HCT116 (cell line): Measurements from ENCODE around the gene MLX. TPM values are rescaled to one million over a fixed set of nuclear protein-coding genes. Genes with fewer than 3 reads are reported as not detected.

Source experiments
- ATAC-seq: fragments of 200-7000 bp; cut with Tn5 transposase; 2 replicates; pipeline ENCODE4 v1.9.1; 2020; ENCODE audit warnings: mild to moderate bottlenecking, moderate library complexity
- BruUV-seq: library from RNA; stranded (reverse); fragments of 400-500 nt; replicated peaks from 2 replicates; lab custom pipeline; 2021; lab: Mats Ljungman, UMichigan
- CTCF ChIA-PET: fragments of 300-600 bp; sonication (Branson Sonifier 250); formaldehyde crosslinking; loops from one replicate; lab custom pipeline; 2021; ENCODE audit warnings: antibody characterized with exemption; lab: Charles Lee
- POLR2A ChIA-PET: fragments of 300-600, 350-600 bp; sonication (Branson Sonifier 250); formaldehyde crosslinking; loops from one replicate; lab custom pipeline; 2021; ENCODE audit warnings: antibody characterized with exemption; lab: Charles Lee
- RAD21 ChIA-PET, 2 experiments: fragments of 300-600 bp; sonication (Branson Sonifier 250); formaldehyde crosslinking; loops; one replicate each; lab custom pipeline; 2023; ENCODE audit warnings: low total read pairs in 2 of 2; ENCODE audit not compliant: uncharacterized antibody in 2 of 2, unreplicated experiment in 2 of 2, low non-redundant PET in 1 of 2; lab: Charles Lee
- DNase-seq: peaks from one replicate; pipeline ENCODE4 v3.0.0-alpha.2; 2010; ENCODE audit warnings: low read depth, low spot score
- H2AFZ ChIP-seq: fragments of 200-600 bp; shearing (Covaris generic), sonication (generic); 2 replicates; pipeline ENCODE4 v1.6.1; 2017; ENCODE audit warnings: low read depth, mixed run types, mixed read lengths, antibody characterized with exemption, low read length; ENCODE audit not compliant: poor library complexity, severe bottlenecking
- H3K27ac ChIP-seq: 2 replicates; pipeline ENCODE4 v1.5.1; 2012; ENCODE audit warnings: low read depth, low read length
- H3K27me3 ChIP-seq: fragments of 200-600 bp; sonication (generic); 2 replicates; pipeline ENCODE4 v1.6.1; 2016; ENCODE audit warnings: mixed run types, low read length, mixed read lengths; ENCODE audit not compliant: insufficient read depth
- H3K36me3 ChIP-seq, 2 experiments: fragments of 200-500 bp in 1 of 2; fragments of 200-600 bp in 1 of 2; sonication (Bioruptor generic) in 1 of 2; sonication (generic) in 1 of 2; 2 replicates each; pipeline versions ENCODE4 v1.5.1 to v1.6.1; 2014 to 2016; ENCODE audit warnings: low read length in 2 of 2, inconsistent platforms in 1 of 2, mixed read lengths in 1 of 2, mixed run types in 1 of 2; ENCODE audit not compliant: insufficient read depth in 2 of 2, control insufficient read depth in 1 of 2
- H3K4me1 ChIP-seq, 2 experiments: fragments of 200-600 bp in 1 of 2; sonication (generic) in 1 of 2; 2 replicates each; pipeline versions ENCODE4 v1.5.1 to v1.6.1; 2012 to 2017; ENCODE audit warnings: low read length in 2 of 2, inconsistent platforms in 1 of 2, mild to moderate bottlenecking in 1 of 2, mixed read lengths in 1 of 2, mixed run types in 1 of 2, moderate library complexity in 1 of 2; ENCODE audit not compliant: insufficient read depth in 2 of 2, control insufficient read depth in 1 of 2
- H3K4me2 ChIP-seq: fragments of 200-600 bp; sonication (generic); 2 replicates; pipeline ENCODE4 v1.6.1; 2017; ENCODE audit warnings: mixed run types, low read length, mixed read lengths
- H3K4me3 ChIP-seq, 2 experiments: fragments of 200-600 bp in 1 of 2; sonication (generic) in 1 of 2; replicated peaks in 1 of 2; 2 replicates each; pipeline ENCODE4 v1.5.1; 2011 to 2016; ENCODE audit warnings: low read length in 2 of 2, control low read depth in 1 of 2, low read depth in 1 of 2, mild to moderate bottlenecking in 1 of 2, mixed read lengths in 1 of 2, mixed run types in 1 of 2
- H3K79me2 ChIP-seq: fragments of 200-600 bp; sonication (generic); 2 replicates; pipeline ENCODE4 v1.6.1; 2017; ENCODE audit warnings: mild to moderate bottlenecking, mixed run types, low read length, moderate library complexity, mixed read lengths; ENCODE audit not compliant: insufficient read depth
- H3K9ac ChIP-seq: fragments of 200-600 bp; sonication (generic); 2 replicates; pipeline ENCODE4 v1.6.1; 2016; ENCODE audit warnings: low read length, mixed read lengths
- H3K9me2 ChIP-seq: fragments of 200-600 bp; sonication (generic), shearing (Covaris generic); 2 replicates; pipeline ENCODE4 v1.6.1; 2017; ENCODE audit warnings: mixed run types, mild to moderate bottlenecking, moderate library complexity; ENCODE audit not compliant: insufficient read depth
- H3K9me3 ChIP-seq, 2 experiments: fragments of 200-500 bp in 1 of 2; fragments of 200-600 bp in 1 of 2; sonication (Bioruptor generic) in 1 of 2; sonication (generic) in 1 of 2; 2 replicates each; pipeline ENCODE4 v1.6.1; 2014 to 2017; ENCODE audit warnings: low read length in 2 of 2, mixed read lengths in 2 of 2, inconsistent platforms in 1 of 2, low read depth in 1 of 2, mild to moderate bottlenecking in 1 of 2, mixed run types in 1 of 2, moderate library complexity in 1 of 2; ENCODE audit not compliant: control insufficient read depth in 1 of 2, insufficient read depth in 1 of 2
- H4K20me1 ChIP-seq: fragments of 200-600 bp; sonication (generic), shearing (Covaris generic); 2 replicates; pipeline ENCODE4 v1.6.1; 2017; ENCODE audit warnings: mixed run types, mild to moderate bottlenecking, moderate library complexity; ENCODE audit not compliant: insufficient read depth
- ATF3 ChIP-seq: IDR thresholded peaks from 2 replicates; pipeline ENCODE4 v1.6.1; 2012
- CBX3 ChIP-seq: IDR thresholded peaks from 2 replicates; pipeline ENCODE4 v1.6.1; 2012; ENCODE audit warnings: low read depth
- CEBPB ChIP-seq: IDR thresholded peaks from 2 replicates; pipeline ENCODE4 v1.6.1; 2012; ENCODE audit warnings: low read depth
- CTCF ChIP-seq, 3 experiments: fragments of 200-600 bp in 1 of 3; sonication (generic) in 1 of 3; IDR thresholded peaks in 2 of 3; conservative IDR thresholded peaks in 1 of 3; 2 replicates each; pipeline ENCODE4 v1.5.1; 2012 to 2017; ENCODE audit warnings: low read depth in 2 of 3, low read length in 2 of 3, antibody characterized with exemption in 1 of 3, borderline replicate concordance in 1 of 3, control low read depth in 1 of 3, mild to moderate bottlenecking in 1 of 3, mixed read lengths in 1 of 3, mixed run types in 1 of 3, moderate library complexity in 1 of 3; ENCODE audit not compliant: insufficient read depth in 1 of 3
- EGR1 ChIP-seq: IDR thresholded peaks from 2 replicates; pipeline ENCODE4 v1.6.1; 2012; ENCODE audit warnings: low read depth
- ELF1 ChIP-seq: IDR thresholded peaks from 2 replicates; pipeline ENCODE4 v1.6.1; 2012; ENCODE audit warnings: low read depth, borderline replicate concordance
- EZH2 ChIP-seq: fragments of 200-600 bp; sonication (generic); IDR thresholded peaks from 2 replicates; pipeline ENCODE4 v1.6.1; 2017; ENCODE audit warnings: antibody characterized with exemption, mixed run types
- EZH2phosphoT487 ChIP-seq: fragments of 200-600 bp; IDR thresholded peaks from 2 replicates; pipeline ENCODE4 v1.6.1; 2018; ENCODE audit warnings: antibody characterized with exemption, borderline replicate concordance
- FOSL1 ChIP-seq: IDR thresholded peaks from 2 replicates; pipeline ENCODE4 v1.6.1; 2012; ENCODE audit warnings: low read depth
- JUND ChIP-seq: IDR thresholded peaks from 2 replicates; pipeline ENCODE4 v1.6.1; 2012
- MAX ChIP-seq: IDR thresholded peaks from 2 replicates; pipeline ENCODE4 v1.6.1; 2012
- POLR2A ChIP-seq: IDR thresholded peaks from 2 replicates; pipeline ENCODE4 v1.7.0; 2011; ENCODE audit warnings: borderline replicate concordance; ENCODE audit not compliant: insufficient read depth, insufficient read length; ENCODE audit errors: extremely low read depth
- POLR2AphosphoS5 ChIP-seq: IDR thresholded peaks from 2 replicates; pipeline ENCODE4 v1.6.1; 2011; ENCODE audit warnings: mild to moderate bottlenecking, low read depth, low read length, moderate library complexity
- RAD21 ChIP-seq: IDR thresholded peaks from 2 replicates; pipeline ENCODE4 v1.6.1; 2012; ENCODE audit warnings: low read depth, mild to moderate bottlenecking
- SIN3A ChIP-seq: IDR thresholded peaks from 2 replicates; pipeline ENCODE4 v1.6.1; 2012; ENCODE audit warnings: low read depth
- SRF ChIP-seq: IDR thresholded peaks from 2 replicates; pipeline ENCODE4 v1.6.1; 2012; ENCODE audit warnings: low read depth
- TCF7L2 ChIP-seq: IDR thresholded peaks from 2 replicates; pipeline ENCODE4 v1.7.0; 2011; ENCODE audit warnings: borderline replicate concordance, inconsistent platforms; ENCODE audit not compliant: insufficient read depth, insufficient read length; ENCODE audit errors: extremely low read depth
- YY1 ChIP-seq: IDR thresholded peaks from 2 replicates; pipeline ENCODE4 v1.6.1; 2011; ENCODE audit warnings: low read length, low read depth, moderate library complexity, mild to moderate bottlenecking; ENCODE audit not compliant: insufficient replicate concordance; ENCODE audit errors: extremely low read depth
- ZBTB33 ChIP-seq: IDR thresholded peaks from 2 replicates; pipeline ENCODE4 v1.6.1; 2011; ENCODE audit warnings: mild to moderate bottlenecking, low read length, moderate library complexity; ENCODE audit not compliant: insufficient replicate concordance; ENCODE audit errors: extremely low read depth
- ZFX ChIP-seq: fragments of 450-650 bp; IDR thresholded peaks from 2 replicates; pipeline ENCODE4 v1.6.1; 2017
- ZNF274 ChIP-seq: fragments of 200-500 bp; sonication (Bioruptor generic); IDR thresholded peaks from 2 replicates; pipeline ENCODE4 v1.6.1; 2014; ENCODE audit warnings: mild to moderate bottlenecking, low read depth, low read length, inconsistent platforms
- intact Hi-C: fragments of 100-400 bp; cut with micrococcal nuclease; formaldehyde crosslinking; loops from 2 replicates; pipeline ENCODE4 v1.10.0; 2022
- total RNA-seq: library from RNA; stranded (reverse); gene quantifications from one replicate; pipeline ENCODE4 v1.2.1, GENCODE V29; 2021; ENCODE audit not compliant: unreplicated experiment

Gene MLX
- total RNA-seq, 1 experiment from 2014 or later: 47.9 TPM

GRCh38 chr17:42586514-42587230 lies 19.8 kb downstream of the MLX start (continued):
- TF ChIP-seq CBX3: no peak
- TF ChIP-seq ZFX: no peak
- TF ChIP-seq CTCF (IDR thresholded peaks at IDR 0.05 in 2 of 3, conservative IDR thresholded peaks at IDR 0.05 in 1 of 3; ENCODE audit: borderline replicate concordance in 1 of 3, insufficient read depth in 1 of 3, low read depth in 2 of 3, low read length in 2 of 3): no peak
- TF ChIP-seq EZH2: no peak
- TF ChIP-seq MAX: no peak
- no peak for TF ChIP-seq CEBPB

GRCh38 chr17:42590886-42591285 lies 24.0 kb downstream of the MLX start:
- intact Hi-C loops: no loop called here
- Histone ChIP-seq H3K9me2 (no peaks in the 10 kb centered on the region), H3K9me3 (no peaks in the 10 kb centered on the region), H2AFZ (no peak overlapping the region), H3K27ac (no peak overlapping the region), H4K20me1 (no peaks in the 10 kb centered on the region), H3K27me3 (no peaks in the 10 kb centered on the region), H3K9ac (no peak overlapping the region), H3K4me2 (no peak overlapping the region)
- BruUV-seq: no TSS peak
- no peak for DNase-seq
- ChIA-PET POLR2A (no interaction called here), RAD21 (no interaction called here), CTCF (interaction anchor here (0.9 kb wide), 1 partner anchor 88 kb away, joined by 3 read pairs; no protein-coding TSS in a partner anchor)
- TF ChIP-seq MAX (no peak), RAD21 (no peak), POLR2A (no peak), ZFX (no peak), SIN3A (no peak), ZNF274 (no peak), FOSL1 (no peak), EGR1 (no peak), ATF3 (no peak), YY1 (no peak), TCF7L2 (no peak), POLR2AphosphoS5 (no peak), ELF1 (no peak), JUND (no peak), CEBPB (no peak), ZBTB33 (no peak), SRF (no peak), EZH2phosphoT487 (no peak)
- TF ChIP-seq, all 23 proteins: peak for 0
- Histone ChIP-seq H3K36me3 (peaks cover 0 to 16% of the 10 kb centered on the region in 2 experiments; a peak in 2 of 4 replicates), H3K79me2 (no peaks in the 10 kb centered on the region; the same call in none of the 2 replicates), H3K4me3 (no peak overlapping the region), H3K4me1 (no peaks in the 10 kb centered on the region)
- no peak for ATAC-seq
